Kidney (tissue), 14 donors: ENCODE results near the gene ODAD3. TPM values are rescaled to one million over a fixed set of nuclear protein-coding genes. Genes with fewer than 3 reads are reported as not detected.
"Not testable (repeated sequence)": the region's sequence is repeated elsewhere in the genome, so short reads cannot be mapped to it uniquely, and the experiment has no call there.

Experiments
- DNase-seq, 5 donors: peaks; one replicate each; pipeline ENCODE4 v3.0.0-alpha.2; 2013 to 2020
- FAIRE-seq: peaks from 2 replicates; lab custom pipeline; 2012; peaks lifted over from hg19 to GRCh38; lab: Jason Lieb, UNC
- H3K27ac ChIP-seq, 2 donors: one replicate each; pipeline ENCODE4 v1.7.0; 2013; ENCODE audit warnings: low read depth in 2 of 2, low read length in 2 of 2, inconsistent platforms in 1 of 2
- H3K27me3 ChIP-seq: one replicate; pipeline ENCODE4 v1.7.1; 2013; ENCODE audit warnings: low read length, inconsistent platforms; ENCODE audit not compliant: control insufficient read depth, insufficient read depth
- H3K36me3 ChIP-seq, 3 donors: one replicate each; pipeline versions ENCODE4 v1.7.0 to v1.7.1; 2013; ENCODE audit warnings: low read length in 3 of 3, control low read depth in 1 of 3, inconsistent platforms in 1 of 3; ENCODE audit not compliant: insufficient read depth in 3 of 3, control insufficient read depth in 2 of 3
- H3K4me1 ChIP-seq, 3 donors: one replicate each; pipeline versions ENCODE4 v1.7.0 to v1.7.1; 2013; ENCODE audit warnings: low read length in 3 of 3, inconsistent platforms in 1 of 3, low read depth in 1 of 3; ENCODE audit not compliant: control insufficient read depth in 2 of 3, insufficient read depth in 2 of 3
- H3K4me3 ChIP-seq, 3 donors: one replicate each; pipeline versions ENCODE4 v1.7.0 to v1.8.1; 2013; ENCODE audit warnings: low read length in 3 of 3, control low read depth in 1 of 3, inconsistent platforms in 1 of 3
- H3K9ac ChIP-seq, 3 donors: one replicate each; pipeline versions ENCODE4 v1.7.0 to v1.7.1; 2013; ENCODE audit warnings: low read length in 3 of 3, control low read depth in 1 of 3, inconsistent platforms in 1 of 3
- H3K9me3 ChIP-seq, 3 donors: one replicate each; pipeline versions ENCODE4 v1.7.0 to v1.7.1; 2013; ENCODE audit warnings: low read length in 3 of 3, control low read depth in 1 of 3, inconsistent platforms in 1 of 3; ENCODE audit not compliant: control insufficient read depth in 2 of 3, insufficient read depth in 1 of 3
- intact Hi-C: fragments of 100-400 bp; cut with DNase I; formaldehyde crosslinking; loops from one replicate; pipeline ENCODE4 v1.11.1; 2022
- polyA plus RNA-seq: library from polyadenylated mRNA; stranded (reverse); fragments of 350-450 nt; fragmentation: Illumina TruSeq; extraction: RNeasy Lipid Tissue Mini Kit (QIAGEN cat#74804); gene quantifications from one replicate; pipeline ENCODE4 v1.2.3, GENCODE V29; 2014; ENCODE audit warnings: low read depth, low replicate concordance; ENCODE audit not compliant: insufficient read depth
- total RNA-seq: library from RNA; stranded (reverse); fragmentation: NEBNext Ultra II Directional; extraction: Animal tissue kit (Norgen Biotek cat#: 25700); gene quantifications from one replicate; pipeline ENCODE4 v1.2.1, GENCODE V29; 2021
- TF ChIP-seq, protein P1 (sequence below): IDR thresholded peaks from 3 replicates; pipeline ENCODE4 v1.5.1; 2012; ENCODE audit warnings: mild to moderate bottlenecking, moderate library complexity, borderline replicate concordance; ENCODE audit not compliant: insufficient read depth; ENCODE audit errors: extremely low read depth
- donor health status: control.
- donor health status: control.
- donor health status: control.
- donor health status: control.
- donor health status: control.
- donor health status: DM: yes; HTN: yes; CAD: no.
- donor health status: Normal renal cell carcinoma (clear cell type).

Gene ODAD3
- total and polyA plus RNA-seq, 2 donors from 2014 or later: 1.5 to 7.1 TPM

DNA sequence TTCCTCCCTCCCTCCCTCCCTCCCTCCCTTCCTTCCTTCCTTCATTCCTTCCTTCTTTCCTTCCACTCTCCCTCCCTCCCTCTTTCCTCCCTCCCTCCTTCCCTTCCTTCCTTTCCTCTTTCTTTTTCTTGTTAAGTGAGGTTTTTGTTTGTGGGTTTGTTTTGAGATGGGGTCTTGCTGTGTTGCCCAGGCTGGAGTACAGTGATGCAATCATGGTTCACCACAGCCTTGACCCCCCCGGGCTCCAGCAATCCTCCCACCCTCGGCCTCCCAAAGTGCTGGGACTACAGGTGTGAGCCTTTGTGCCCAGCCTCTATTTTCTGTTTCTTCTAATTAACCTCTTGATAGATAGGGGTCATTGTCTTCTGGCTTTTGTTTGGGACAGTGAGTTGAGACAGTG lies 26.5 kb upstream of the ODAD3 start:
- Histone ChIP-seq H3K27me3 (no peaks in the 10 kb centered on the region), H3K4me1 (no peaks in the 10 kb centered on the region), H3K4me3 (no peak overlapping the region), H3K36me3 (no peaks in the 10 kb centered on the region), H3K9me3 (no peaks in the 10 kb centered on the region), H3K9ac (no peak overlapping the region), H3K27ac (no peak overlapping the region)
- DNase-seq: no peak
- intact Hi-C loops: no loop called here
- FAIRE-seq: no peak
- TF ChIP-seq, protein P1, sequence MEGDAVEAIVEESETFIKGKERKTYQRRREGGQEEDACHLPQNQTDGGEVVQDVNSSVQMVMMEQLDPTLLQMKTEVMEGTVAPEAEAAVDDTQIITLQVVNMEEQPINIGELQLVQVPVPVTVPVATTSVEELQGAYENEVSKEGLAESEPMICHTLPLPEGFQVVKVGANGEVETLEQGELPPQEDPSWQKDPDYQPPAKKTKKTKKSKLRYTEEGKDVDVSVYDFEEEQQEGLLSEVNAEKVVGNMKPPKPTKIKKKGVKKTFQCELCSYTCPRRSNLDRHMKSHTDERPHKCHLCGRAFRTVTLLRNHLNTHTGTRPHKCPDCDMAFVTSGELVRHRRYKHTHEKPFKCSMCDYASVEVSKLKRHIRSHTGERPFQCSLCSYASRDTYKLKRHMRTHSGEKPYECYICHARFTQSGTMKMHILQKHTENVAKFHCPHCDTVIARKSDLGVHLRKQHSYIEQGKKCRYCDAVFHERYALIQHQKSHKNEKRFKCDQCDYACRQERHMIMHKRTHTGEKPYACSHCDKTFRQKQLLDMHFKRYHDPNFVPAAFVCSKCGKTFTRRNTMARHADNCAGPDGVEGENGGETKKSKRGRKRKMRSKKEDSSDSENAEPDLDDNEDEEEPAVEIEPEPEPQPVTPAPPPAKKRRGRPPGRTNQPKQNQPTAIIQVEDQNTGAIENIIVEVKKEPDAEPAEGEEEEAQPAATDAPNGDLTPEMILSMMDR: no peak

DNA sequence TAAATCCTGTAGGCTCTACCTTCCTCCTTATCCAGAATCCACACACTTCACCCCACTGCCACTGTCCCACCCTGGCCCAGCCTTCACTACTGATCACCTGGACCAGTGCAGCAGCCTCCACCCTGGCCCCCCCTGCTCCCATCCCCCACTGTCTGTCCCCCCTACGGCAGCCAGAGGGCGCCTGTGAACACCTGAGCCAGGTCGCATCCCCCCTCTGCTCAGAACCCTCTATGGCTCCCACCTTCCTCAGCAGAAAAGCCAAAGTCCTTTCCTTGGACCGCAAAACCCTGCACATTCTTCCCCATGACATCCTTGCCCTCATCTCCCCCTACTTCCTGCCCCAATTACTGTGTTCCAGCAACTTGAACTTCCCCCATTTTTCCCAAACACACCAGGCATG lies 25.3 kb upstream of the ODAD3 start:
- Histone ChIP-seq H3K4me3 (no peak overlapping the region), H3K4me1 (no peaks in the 10 kb centered on the region), H3K27ac (no peak overlapping the region), H3K27me3 (no peaks in the 10 kb centered on the region), H3K9me3 (no peaks in the 10 kb centered on the region), H3K9ac (no peak overlapping the region), H3K36me3 (no peaks in the 10 kb centered on the region)
- FAIRE-seq (no peak), DNase-seq (no peak)
- intact Hi-C loops: no loop called here
- TF ChIP-seq, protein P1: peak; percentile 7

DNA sequence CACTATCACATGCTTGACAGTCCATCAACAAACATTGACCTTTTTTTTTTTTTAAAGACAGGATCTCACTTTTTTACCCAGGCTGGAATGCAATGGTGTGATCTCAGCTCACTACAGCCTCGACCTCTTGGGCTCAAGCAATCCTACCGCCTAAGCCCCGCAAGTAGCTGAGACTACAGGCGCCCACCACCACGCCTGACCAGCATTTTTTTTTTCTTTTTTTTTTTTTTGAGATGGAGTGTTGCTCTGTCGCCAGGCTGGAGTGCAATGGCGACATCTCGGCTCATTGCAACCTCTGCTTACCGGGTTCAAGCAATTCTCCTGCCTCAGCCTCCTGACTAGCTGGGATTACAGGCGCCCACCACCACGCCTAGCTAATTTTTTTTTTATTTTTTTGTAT lies 24.0 kb upstream of the ODAD3 start:
- H3K9ac ChIP-seq, H3K27ac ChIP-seq, H3K4me3 ChIP-seq, DNase-seq, H3K27me3 ChIP-seq, FAIRE-seq, intact Hi-C loops, H3K4me1 ChIP-seq, H3K9me3 ChIP-seq, H3K36me3 ChIP-seq: not testable (repeated sequence)

DNA sequence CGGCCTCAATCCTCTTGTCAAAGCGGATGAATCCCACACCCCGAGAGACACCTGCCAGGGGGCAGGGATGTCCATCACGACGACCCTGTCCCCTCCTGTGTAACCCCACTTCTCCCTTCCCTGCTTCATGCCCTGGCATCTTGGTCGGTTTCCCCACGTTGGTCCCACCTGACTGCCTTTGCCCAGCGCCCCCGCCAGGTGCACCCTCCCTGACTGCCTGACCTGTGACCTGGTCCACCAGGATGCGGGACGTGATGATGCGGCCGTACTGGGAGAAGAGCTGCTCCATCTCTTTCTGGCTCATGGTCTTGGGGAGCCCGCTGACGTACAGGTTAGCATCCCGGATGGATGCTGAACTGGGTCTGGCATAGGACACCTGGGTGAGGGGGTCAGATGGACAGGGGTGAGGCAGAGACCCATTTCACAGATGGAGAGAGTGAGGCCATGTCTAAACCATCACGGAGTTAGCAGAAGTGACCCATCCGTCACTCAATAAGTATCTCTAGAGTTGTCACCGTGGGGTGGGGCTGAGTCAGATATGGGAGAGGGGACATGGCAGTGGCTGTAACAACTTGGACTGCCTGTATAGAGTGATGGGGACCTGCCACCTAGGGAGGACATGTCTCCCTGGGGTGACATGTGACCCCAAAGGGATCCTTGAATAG lies 23.4 kb upstream of the ODAD3 start:
- TF ChIP-seq, protein P1: no peak
- H3K27ac ChIP-seq: no peak overlapping the region
- no peaks in the 10 kb centered on the region for H3K4me1 ChIP-seq
- FAIRE-seq: no peak
- intact Hi-C loops: no loop called here
- H3K4me3 ChIP-seq: no peak overlapping the region
- H3K36me3 ChIP-seq: no peaks in the 10 kb centered on the region
- H3K27me3 ChIP-seq: no peaks in the 10 kb centered on the region
- DNase-seq: no peak
- H3K9ac ChIP-seq: no peak overlapping the region
- H3K9me3 ChIP-seq: no peaks in the 10 kb centered on the region
